Measurements from ENCODE around the gene CD44. TPM values are rescaled to one million over a fixed set of nuclear protein-coding genes. Genes with fewer than 3 reads are reported as not detected.

CD44 gene
- polyA plus RNA-seq, 2 of the 4 experiments (the other 2 are of a cell fraction) = 309 to 585 TPM

DNA sequence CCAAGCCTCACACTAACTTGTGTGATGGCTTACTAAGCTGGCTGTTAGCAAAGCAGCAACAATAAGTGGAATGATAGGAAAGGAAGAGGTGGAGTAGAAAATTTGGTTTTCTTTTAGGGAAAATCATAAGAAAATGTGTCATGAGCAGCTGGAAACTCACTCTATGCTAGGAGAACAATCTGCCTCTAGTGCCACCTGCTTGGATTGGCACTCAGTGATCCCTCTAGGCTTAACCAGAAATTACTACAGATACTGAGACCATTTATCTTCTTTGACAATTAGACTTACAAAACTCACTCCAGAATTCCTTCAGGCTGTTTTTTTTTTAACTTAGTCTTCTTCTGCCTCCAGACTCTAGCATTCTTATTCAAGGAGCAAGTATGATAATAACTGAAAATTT lies 117.3 kb downstream of the CD44 start:
- Histone ChIP-seq H3K9me3 (no peaks in the 10 kb centered on the region), H3K27ac (no peak overlapping the region), H3K4me1 (peaks cover 16% of the 10 kb centered on the region), H3K4me2 (no peak overlapping the region), H3K4me3 (no peak overlapping the region)
- ChIA-PET CTCF (interaction anchor here (0.9 to 1.1 kb wide), 3 partner anchors 10 to 135 kb away, joined by 3 to 4 read pairs (median 4); no protein-coding TSS in a partner anchor), POLR2A (no interaction called here)
- FAIRE-seq (no peak), ATAC-seq (no peak), DNase-seq (ENCODE audit: low read depth in 1 of 2, low spot score in 1 of 2) (no peak)
- TF ChIP-seq EHF (CRISPR knock-in tag; IDR thresholded peaks at IDR 0.05) = no peak
- no peak for TF ChIP-seq HMGXB4 (CRISPR knock-in tag; IDR thresholded peaks at IDR 0.05; ENCODE audit: borderline replicate concordance)
- TF ChIP-seq, protein P1, sequence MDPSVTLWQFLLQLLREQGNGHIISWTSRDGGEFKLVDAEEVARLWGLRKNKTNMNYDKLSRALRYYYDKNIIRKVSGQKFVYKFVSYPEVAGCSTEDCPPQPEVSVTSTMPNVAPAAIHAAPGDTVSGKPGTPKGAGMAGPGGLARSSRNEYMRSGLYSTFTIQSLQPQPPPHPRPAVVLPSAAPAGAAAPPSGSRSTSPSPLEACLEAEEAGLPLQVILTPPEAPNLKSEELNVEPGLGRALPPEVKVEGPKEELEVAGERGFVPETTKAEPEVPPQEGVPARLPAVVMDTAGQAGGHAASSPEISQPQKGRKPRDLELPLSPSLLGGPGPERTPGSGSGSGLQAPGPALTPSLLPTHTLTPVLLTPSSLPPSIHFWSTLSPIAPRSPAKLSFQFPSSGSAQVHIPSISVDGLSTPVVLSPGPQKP (IDR thresholded peaks at IDR 0.05; ENCODE audit: low read depth, low read length) = no peak
- no peak for TF ChIP-seq NFE2L2 (conservative IDR thresholded peaks at IDR 0.05; ENCODE audit: low read length)
- TF ChIP-seq HOXB5 (CRISPR knock-in tag; IDR thresholded peaks at IDR 0.05) = no peak
- TF ChIP-seq CBX2 (IDR thresholded peaks at IDR 0.05; ENCODE audit: borderline replicate concordance, low read depth) = no peak
- TF ChIP-seq FOSB (CRISPR knock-in tag; IDR thresholded peaks at IDR 0.05) = no peak
- TF ChIP-seq HOXB13 (CRISPR knock-in tag; IDR thresholded peaks at IDR 0.05; ENCODE audit: low read depth) = no peak
- no peak for TF ChIP-seq RCOR1 (IDR thresholded peaks at IDR 0.05; ENCODE audit: low read depth, low read length)
- TF ChIP-seq HEYL (CRISPR knock-in tag; IDR thresholded peaks at IDR 0.05) = no peak
- no peak for TF ChIP-seq CTCF (IDR thresholded peaks at IDR 0.05)
- no peak for TF ChIP-seq EP300 (IDR thresholded peaks at IDR 0.05)
- TF ChIP-seq CBX8 (IDR thresholded peaks at IDR 0.05) = no peak

- Histone ChIP-seq H3K9me3 (no peaks in the 10 kb centered on the region), H3K4me1 (peaks cover 16% of the 10 kb centered on the region), H3K4me2 (no peak overlapping the region), H3K4me3 (no peak overlapping the region), H3K27ac (no peak overlapping the region)
- TF ChIP-seq ESRRA (IDR thresholded peaks at IDR 0.05; ENCODE audit: borderline replicate concordance, low read length) (no peak), HMGXB4 (CRISPR knock-in tag; IDR thresholded peaks at IDR 0.05; ENCODE audit: borderline replicate concordance) (no peak), CBX8 (IDR thresholded peaks at IDR 0.05) (no peak), JUN (IDR thresholded peaks at IDR 0.05) (no peak), SMC3 (IDR thresholded peaks at IDR 0.05) (no peak)
- CTCF ChIA-PET = interaction anchor here (0.6 to 1.1 kb wide), 3 partner anchors 18 to 168 kb away, joined by 3 read pairs; no protein-coding TSS in a partner anchor
- ATAC-seq (no peak), FAIRE-seq (no peak), DNase-seq (ENCODE audit: low read depth in 1 of 2, low spot score in 1 of 2) (no peak)
- WGBS (ENCODE audit: missing lambda C conversion rate) = 10% methylated on average over 2 of the region's 2 CpGs
- POLR2A ChIA-PET = no interaction called here
Measured at GRCh38 chr11:35257281-35257680, 118.3 kb downstream of the CD44 start.

- H3K27ac ChIP-seq = no peak overlapping the region
- ChIA-PET POLR2A (no interaction called here), CTCF (interaction anchor here (1.9 kb wide), 1 partner anchor 251 kb away, joined by 4 read pairs; no protein-coding TSS in a partner anchor)
- no peak overlapping the region for H3K4me3 ChIP-seq
- no peak overlapping the region for H3K4me2 ChIP-seq
- no peak for DNase-seq (ENCODE audit: low read depth in 1 of 2, low spot score in 1 of 2)
- 74% methylated on average over 2 of the region's 2 CpGs for WGBS (ENCODE audit: missing lambda C conversion rate)
- peak; percentile 39 for FAIRE-seq
- no peak for ATAC-seq
- no peaks in the 10 kb centered on the region for H3K9me3 ChIP-seq
- peaks cover 16% of the 10 kb centered on the region for H3K4me1 ChIP-seq
- TF ChIP-seq JUNB (IDR thresholded peaks at IDR 0.05) = no peak
- TF ChIP-seq BCL3 (IDR thresholded peaks at IDR 0.05) = no peak
- no peak for TF ChIP-seq ZSCAN20 (CRISPR knock-in tag; IDR thresholded peaks at IDR 0.05)
- no peak for TF ChIP-seq KDM5A (IDR thresholded peaks at IDR 0.05)
- no peak for TF ChIP-seq RFX5 (IDR thresholded peaks at IDR 0.05)
- no peak for TF ChIP-seq HMGXB4 (CRISPR knock-in tag; IDR thresholded peaks at IDR 0.05; ENCODE audit: borderline replicate concordance)
- no peak for TF ChIP-seq FOSL2 (IDR thresholded peaks at IDR 0.05)
- no peak for TF ChIP-seq FOSL2 (CRISPR knock-in tag; IDR thresholded peaks at IDR 0.05)
- no peak for TF ChIP-seq HDAC2 (IDR thresholded peaks at IDR 0.05)
- no peak for TF ChIP-seq CHD2 (IDR thresholded peaks at IDR 0.05; ENCODE audit: low read length, partially characterized antibody)
- no peak for TF ChIP-seq RCOR1 (IDR thresholded peaks at IDR 0.05; ENCODE audit: low read depth, low read length)
- TF ChIP-seq BHLHE40 (IDR thresholded peaks at IDR 0.05; ENCODE audit: low read depth, low read length) = no peak
Measured at GRCh38 chr11:35259529-35259928, 120.6 kb downstream of the CD44 start.

Measured in A549 (cell line).